Spleen (tissue), 7 donors: ENCODE measurements around the gene CHRDL2.

ENCODE experiments used
- POLR2A ChIP-seq, 3 donors: fragments of 450-650 bp; IDR thresholded peaks; one replicate each; pipeline ENCODE4 v1.5.1; 2017; ENCODE audit warnings: antibody characterized with exemption in 3 of 3, mild to moderate bottlenecking in 1 of 3
- TF ChIP-seq, protein P1 (sequence below), 11 experiments: fragments of 200-600 bp in 7 of 11; fragments of 450-650 bp in 4 of 11; sonication (generic) in 4 of 11; IDR thresholded peaks in 8 of 11; conservative IDR thresholded peaks in 3 of 11; 1 replicate in 7 of 11; 2 replicates in 4 of 11; pipeline versions ENCODE4 v1.4.0 to v1.8.0; 2016 to 2021; ENCODE audit warnings: antibody characterized with exemption in 11 of 11, inconsistent platforms in 4 of 11, mild to moderate bottlenecking in 1 of 11
- donor health status: DM: no; HTN: no; CAD: no; lungs with moderate emphysema.
- donor health status: DM: no; HTN: no; CAD: no.
- donor health status: DM: no; HTN: no; CAD: no.

- TF ChIP-seq, protein P1, sequence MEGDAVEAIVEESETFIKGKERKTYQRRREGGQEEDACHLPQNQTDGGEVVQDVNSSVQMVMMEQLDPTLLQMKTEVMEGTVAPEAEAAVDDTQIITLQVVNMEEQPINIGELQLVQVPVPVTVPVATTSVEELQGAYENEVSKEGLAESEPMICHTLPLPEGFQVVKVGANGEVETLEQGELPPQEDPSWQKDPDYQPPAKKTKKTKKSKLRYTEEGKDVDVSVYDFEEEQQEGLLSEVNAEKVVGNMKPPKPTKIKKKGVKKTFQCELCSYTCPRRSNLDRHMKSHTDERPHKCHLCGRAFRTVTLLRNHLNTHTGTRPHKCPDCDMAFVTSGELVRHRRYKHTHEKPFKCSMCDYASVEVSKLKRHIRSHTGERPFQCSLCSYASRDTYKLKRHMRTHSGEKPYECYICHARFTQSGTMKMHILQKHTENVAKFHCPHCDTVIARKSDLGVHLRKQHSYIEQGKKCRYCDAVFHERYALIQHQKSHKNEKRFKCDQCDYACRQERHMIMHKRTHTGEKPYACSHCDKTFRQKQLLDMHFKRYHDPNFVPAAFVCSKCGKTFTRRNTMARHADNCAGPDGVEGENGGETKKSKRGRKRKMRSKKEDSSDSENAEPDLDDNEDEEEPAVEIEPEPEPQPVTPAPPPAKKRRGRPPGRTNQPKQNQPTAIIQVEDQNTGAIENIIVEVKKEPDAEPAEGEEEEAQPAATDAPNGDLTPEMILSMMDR (IDR thresholded peaks at IDR 0.05 in 8 of 11, conservative IDR thresholded peaks at IDR 0.05 in 3 of 11), result no peak
- no peak for TF ChIP-seq POLR2A (IDR thresholded peaks at IDR 0.05)
These were observed 48.4 kb downstream of the CHRDL2 start for GRCh38 chr11:74682731-74683278.
